ENCODE measurements around the gene SRP72.

DNA sequence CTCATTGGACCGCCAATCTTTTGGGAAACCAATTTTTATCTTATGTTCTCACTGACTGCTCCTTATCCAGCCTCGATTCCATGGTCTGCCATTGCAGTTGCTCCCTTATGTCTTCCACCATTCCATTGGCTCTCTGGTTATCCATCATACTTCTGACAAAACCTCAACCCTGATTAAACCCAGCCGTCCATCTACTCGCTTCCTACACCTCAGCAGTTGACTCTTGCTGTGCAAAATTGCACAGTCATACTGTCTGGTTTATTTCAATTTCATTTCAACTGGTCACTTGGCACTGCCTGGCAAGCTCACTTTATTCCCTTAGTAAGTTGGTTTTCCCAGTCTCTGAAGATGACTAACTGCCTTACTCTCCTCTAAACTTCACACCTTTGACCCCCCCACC, 64.4 kb downstream of the SRP72 start:
- no peak for TF ChIP-seq CTCF (IDR thresholded peaks at IDR 0.05; ENCODE audit: low read depth, low read length)
- TF ChIP-seq EZH2phosphoT487 (IDR thresholded peaks at IDR 0.05; ENCODE audit: low read depth) = no peak
